GM21367 (cell line): ENCODE measurements around the gene VWA3B.
"Not testable (repeated sequence)": the region's sequence is repeated elsewhere in the genome, so short reads cannot be mapped to it uniquely, and the experiment has no call there.

Experiments
- ATAC-seq: cut with Tn5 transposase; IDR thresholded peaks from one replicate; pipeline ENCODE4 v1.9.1; 2021; ENCODE audit not compliant: unreplicated experiment

The VWA3B gene

GRCh38 chr2:98130073-98130472 lies 43.1 kb downstream of the VWA3B start:
- not testable (repeated sequence) for ATAC-seq

- ATAC-seq, result no peak
These were observed 47.4 kb downstream of the VWA3B start for GRCh38 chr2:98134172-98135005.

GRCh38 chr2:98137196-98137595 lies 50.2 kb downstream of the VWA3B start:
- no peak for ATAC-seq

GRCh38 chr2:98138978-98139377 lies 52.0 kb downstream of the VWA3B start:
- not testable (repeated sequence) for ATAC-seq

- ATAC-seq, result no peak
These were observed 53.2 kb downstream of the VWA3B start for GRCh38 chr2:98140210-98140609.

GRCh38 chr2:98142106-98142791 lies 55.3 kb downstream of the VWA3B start:
- ATAC-seq, result no peak

GRCh38 chr2:98145070-98145469 lies 58.1 kb downstream of the VWA3B start:
- no peak for ATAC-seq

GRCh38 chr2:98147900-98148299 lies 60.9 kb downstream of the VWA3B start:
- ATAC-seq, result not testable (repeated sequence)

GRCh38 chr2:98148595-98149332 lies 61.8 kb downstream of the VWA3B start:
- no peak for ATAC-seq

- ATAC-seq, result no peak
These were observed 62.3 kb downstream of the VWA3B start for GRCh38 chr2:98149333-98149697.

GRCh38 chr2:98153481-98153880 lies 66.5 kb downstream of the VWA3B start:
- no peak for ATAC-seq

- no peak for ATAC-seq
These were observed 68.3 kb downstream of the VWA3B start for GRCh38 chr2:98155291-98155690.

- ATAC-seq, result no peak
These were observed 68.7 kb downstream of the VWA3B start for GRCh38 chr2:98155716-98156115.

GRCh38 chr2:98156304-98156703 lies 69.3 kb downstream of the VWA3B start:
- ATAC-seq, result no peak

GRCh38 chr2:98157557-98157956 lies 70.6 kb downstream of the VWA3B start:
- ATAC-seq, result no peak

GRCh38 chr2:98158305-98158704 lies 71.3 kb downstream of the VWA3B start:
- no peak for ATAC-seq

- no peak for ATAC-seq
These were observed 73.6 kb downstream of the VWA3B start for GRCh38 chr2:98160554-98160953.

GRCh38 chr2:98161186-98161585 lies 74.2 kb downstream of the VWA3B start:
- ATAC-seq, result no peak

- no peak for ATAC-seq
These were observed 77.3 kb downstream of the VWA3B start for GRCh38 chr2:98164256-98164655.

GRCh38 chr2:98165516-98166071 lies 78.6 kb downstream of the VWA3B start:
- no peak for ATAC-seq

- no peak for ATAC-seq
These were observed 80.9 kb downstream of the VWA3B start for GRCh38 chr2:98167916-98168315.
